D341Med (cell line): ENCODE data around the gene ADAM8.

Experiments used
- DNase-seq: peaks from one replicate; pipeline ENCODE4 v3.0.0; 2012; ENCODE audit warnings: low spot score

ADAM8 gene

GRCh38 chr10:133281628-133282372, 5.1 kb upstream of the ADAM8 start:
- DNase-seq = no peak

GRCh38 chr10:133281084-133281483, 4.4 kb upstream of the ADAM8 start:
- no peak for DNase-seq

GRCh38 chr10:133280391-133281059, 3.9 kb upstream of the ADAM8 start:
- no peak for DNase-seq

GRCh38 chr10:133279326-133280226, 2.9 kb upstream of the ADAM8 start:
- DNase-seq = no peak

GRCh38 chr10:133278577-133279265, 2.1 kb upstream of the ADAM8 start:
- DNase-seq = no peak

GRCh38 chr10:133277993-133278576, 1.4 kb upstream of the ADAM8 start:
- DNase-seq = no peak

GRCh38 chr10:133277277-133277992, 767 bp upstream of the ADAM8 start:
- DNase-seq = no peak

- DNase-seq = no peak
Observed at GRCh38 chr10:133276100-133276434, 601 bp downstream of the ADAM8 start.

GRCh38 chr10:133275684-133276092, 980 bp downstream of the ADAM8 start:
- DNase-seq = no peak

- no peak for DNase-seq
Observed at GRCh38 chr10:133274751-133275683, 1.7 kb downstream of the ADAM8 start.

GRCh38 chr10:133273534-133274143, 3.0 kb downstream of the ADAM8 start:
- DNase-seq = no peak

GRCh38 chr10:133272964-133273420, 3.7 kb downstream of the ADAM8 start:
- no peak for DNase-seq

GRCh38 chr10:133272301-133272963, 4.2 kb downstream of the ADAM8 start:
- DNase-seq = no peak

- no peak for DNase-seq
Observed at GRCh38 chr10:133271521-133272300, 5.0 kb downstream of the ADAM8 start.

GRCh38 chr10:133270773-133271297, 5.8 kb downstream of the ADAM8 start:
- DNase-seq = no peak

- DNase-seq = no peak
Observed at GRCh38 chr10:133270204-133270603, 6.5 kb downstream of the ADAM8 start.

- no peak for DNase-seq
Observed at GRCh38 chr10:133269367-133269766, 7.3 kb downstream of the ADAM8 start.

GRCh38 chr10:133268532-133268931, 8.1 kb downstream of the ADAM8 start:
- no peak for DNase-seq
